Esophagus muscularis mucosa (tissue), 3 donors: ENCODE results near the gene GFOD1.

Experiments
- POLR2A ChIP-seq: fragments of 450-650 bp; IDR thresholded peaks from one replicate; pipeline ENCODE4 v1.6.1; 2017; ENCODE audit warnings: antibody characterized with exemption, moderate library complexity, mild to moderate bottlenecking, low read depth
- TF ChIP-seq, protein P1 (sequence below), 3 experiments: fragments of 200-600 bp in 2 of 3; fragments of 450-650 bp in 1 of 3; sonication (generic) in 2 of 3; IDR thresholded peaks; one replicate each; pipeline ENCODE4 v1.5.1; 2017 to 2019; ENCODE audit warnings: antibody characterized with exemption in 3 of 3, mild to moderate bottlenecking in 2 of 3, moderate library complexity in 1 of 3

DNA sequence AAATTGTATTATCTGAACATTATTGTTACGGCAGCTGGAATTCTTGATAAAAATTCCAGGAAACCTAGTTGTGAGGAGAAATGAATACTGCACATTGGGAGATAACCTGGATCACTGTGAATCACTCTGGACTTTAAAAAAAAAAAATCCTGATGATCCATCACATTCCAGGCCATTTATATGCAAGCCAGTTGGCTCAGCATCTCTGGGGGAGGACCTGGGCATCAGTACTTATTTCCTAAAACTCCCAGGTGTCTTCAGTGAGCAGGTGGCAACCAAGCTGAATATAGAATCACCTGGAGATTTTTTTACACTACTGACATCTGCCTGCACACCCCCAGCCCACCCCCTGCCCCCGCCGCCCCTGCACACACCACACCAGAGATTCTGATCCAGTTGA lies 47.9 kb upstream of the GFOD1 start:
- TF ChIP-seq, protein P1, sequence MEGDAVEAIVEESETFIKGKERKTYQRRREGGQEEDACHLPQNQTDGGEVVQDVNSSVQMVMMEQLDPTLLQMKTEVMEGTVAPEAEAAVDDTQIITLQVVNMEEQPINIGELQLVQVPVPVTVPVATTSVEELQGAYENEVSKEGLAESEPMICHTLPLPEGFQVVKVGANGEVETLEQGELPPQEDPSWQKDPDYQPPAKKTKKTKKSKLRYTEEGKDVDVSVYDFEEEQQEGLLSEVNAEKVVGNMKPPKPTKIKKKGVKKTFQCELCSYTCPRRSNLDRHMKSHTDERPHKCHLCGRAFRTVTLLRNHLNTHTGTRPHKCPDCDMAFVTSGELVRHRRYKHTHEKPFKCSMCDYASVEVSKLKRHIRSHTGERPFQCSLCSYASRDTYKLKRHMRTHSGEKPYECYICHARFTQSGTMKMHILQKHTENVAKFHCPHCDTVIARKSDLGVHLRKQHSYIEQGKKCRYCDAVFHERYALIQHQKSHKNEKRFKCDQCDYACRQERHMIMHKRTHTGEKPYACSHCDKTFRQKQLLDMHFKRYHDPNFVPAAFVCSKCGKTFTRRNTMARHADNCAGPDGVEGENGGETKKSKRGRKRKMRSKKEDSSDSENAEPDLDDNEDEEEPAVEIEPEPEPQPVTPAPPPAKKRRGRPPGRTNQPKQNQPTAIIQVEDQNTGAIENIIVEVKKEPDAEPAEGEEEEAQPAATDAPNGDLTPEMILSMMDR (IDR thresholded peaks at IDR 0.05) = no peak
- no peak for TF ChIP-seq POLR2A
